ENCODE measurements around the gene MAK.

MAK gene

GRCh38 chr6:10733863-10734262 is 104.5 kb downstream of the MAK start:
- no peak for TF ChIP-seq CTCF (IDR thresholded peaks at IDR 0.05; ENCODE audit: borderline replicate concordance, control extremely low read depth, extremely low read depth, insufficient read depth, missing control alignments)
- no peak for DNase-seq (ENCODE audit: low spot score)
- in situ Hi-C loops (cut with MboI; ENCODE audit: low sequenced_read_pairs, unreplicated experiment), result no loop called here

- DNase-seq (ENCODE audit: low spot score), result no peak
- in situ Hi-C loops (cut with MboI; ENCODE audit: low sequenced_read_pairs, unreplicated experiment), result no loop called here
- no peak for TF ChIP-seq CTCF (IDR thresholded peaks at IDR 0.05; ENCODE audit: borderline replicate concordance, control extremely low read depth, extremely low read depth, insufficient read depth, missing control alignments)
Measured at GRCh38 chr6:10733151-10733715, 105.1 kb downstream of the MAK start.

GRCh38 chr6:10730254-10730653 is 108.1 kb downstream of the MAK start:
- in situ Hi-C loops (cut with MboI; ENCODE audit: low sequenced_read_pairs, unreplicated experiment), result no loop called here
- DNase-seq (ENCODE audit: low spot score), result no peak
- TF ChIP-seq CTCF (IDR thresholded peaks at IDR 0.05; ENCODE audit: borderline replicate concordance, control extremely low read depth, extremely low read depth, insufficient read depth, missing control alignments), result no peak

- TF ChIP-seq CTCF (IDR thresholded peaks at IDR 0.05; ENCODE audit: borderline replicate concordance, control extremely low read depth, extremely low read depth, insufficient read depth, missing control alignments), result no peak
- DNase-seq (ENCODE audit: low spot score), result no peak
- in situ Hi-C loops (cut with MboI; ENCODE audit: low sequenced_read_pairs, unreplicated experiment), result no loop called here
Measured at GRCh38 chr6:10725716-10726115, 112.6 kb downstream of the MAK start.

GRCh38 chr6:10725044-10725443 is 113.3 kb downstream of the MAK start:
- no peak for DNase-seq (ENCODE audit: low spot score)
- TF ChIP-seq CTCF (IDR thresholded peaks at IDR 0.05; ENCODE audit: borderline replicate concordance, control extremely low read depth, extremely low read depth, insufficient read depth, missing control alignments), result no peak
- in situ Hi-C loops (cut with MboI; ENCODE audit: low sequenced_read_pairs, unreplicated experiment), result no loop called here

GRCh38 chr6:10723567-10723881 is 114.8 kb downstream of the MAK start:
- in situ Hi-C loops (cut with MboI; ENCODE audit: low sequenced_read_pairs, unreplicated experiment), result no loop called here
- no peak for DNase-seq (ENCODE audit: low spot score)
- TF ChIP-seq CTCF (IDR thresholded peaks at IDR 0.05; ENCODE audit: borderline replicate concordance, control extremely low read depth, extremely low read depth, insufficient read depth, missing control alignments), result no peak

Measured in GM13976 (cell line).